HepG2 (cell line): ENCODE measurements around the gene LPIN3. TPM values are rescaled to one million over a fixed set of nuclear protein-coding genes. Genes with fewer than 3 reads are reported as not detected.

Experiments used
- DR1 ChIP-seq: sonication (generic); formaldehyde crosslinking; IDR thresholded peaks from 2 replicates; pipeline ENCODE4 v1.8.0; 2021; ENCODE audit warnings: mild to moderate bottlenecking, missing genetic modification reagents, inconsistent platforms
- EZH2 ChIP-seq: conservative IDR thresholded peaks from 2 replicates; pipeline ENCODE4 v1.6.1; 2012; ENCODE audit warnings: mild to moderate bottlenecking, low read depth, low read length, moderate library complexity
- GPN1 ChIP-seq: sonication (generic); formaldehyde crosslinking; IDR thresholded peaks from 2 replicates; pipeline ENCODE4 v1.5.1; 2020; ENCODE audit warnings: missing genetic modification reagents, borderline replicate concordance
- HNF1B ChIP-seq: sonication (generic); formaldehyde crosslinking; IDR thresholded peaks from 2 replicates; pipeline ENCODE4 v1.5.1; 2020; ENCODE audit warnings: mild to moderate bottlenecking, moderate library complexity, missing genetic modification reagents
- KDM1A ChIP-seq: IDR thresholded peaks from 2 replicates; pipeline ENCODE4 v1.6.1; 2016; ENCODE audit warnings: missing compliant biosample characterization
- KDM2A ChIP-seq: sonication (generic); formaldehyde crosslinking; IDR thresholded peaks from 2 replicates; pipeline ENCODE4 v1.4.0; 2020; ENCODE audit warnings: low read depth, missing genetic modification reagents, borderline replicate concordance
- MTF2 ChIP-seq: sonication (generic); formaldehyde crosslinking; IDR thresholded peaks from 2 replicates; pipeline ENCODE4 v1.5.0; 2020; ENCODE audit warnings: missing genetic modification reagents, borderline replicate concordance
- RNF2 ChIP-seq: fragments of 450-650 bp; conservative IDR thresholded peaks from 2 replicates; pipeline ENCODE4 v1.6.1; 2016; ENCODE audit warnings: low read depth
- U2AF1 ChIP-seq: fragments of 200-400 bp; formaldehyde crosslinking; optimal IDR thresholded peaks from 2 replicates; pipeline ENCODE3; 2017; ENCODE audit warnings: mild to moderate bottlenecking, low read depth, low read length
- XRCC5 ChIP-seq: fragments of 200-400 bp; formaldehyde crosslinking; optimal IDR thresholded peaks from 2 replicates; pipeline ENCODE3; 2017; ENCODE audit warnings: mild to moderate bottlenecking, low read length
- ZBTB14 ChIP-seq: sonication (generic); formaldehyde crosslinking; IDR thresholded peaks from 2 replicates; pipeline ENCODE4 v1.4.0; 2020; ENCODE audit warnings: missing genetic modification reagents
- ZNF484 ChIP-seq: sonication (generic); formaldehyde crosslinking; IDR thresholded peaks from 2 replicates; pipeline ENCODE4 v1.5.1; 2020; ENCODE audit warnings: mild to moderate bottlenecking, low read depth, missing genetic modification reagents, borderline replicate concordance
- ZNF614 ChIP-seq: IDR thresholded peaks from 2 replicates; pipeline ENCODE4 v1.6.1; 2018; ENCODE audit warnings: missing biosample characterization, missing genetic modification reagents, inconsistent platforms, borderline replicate concordance
- polyA plus RNA-seq, 8 experiments: library from polyadenylated mRNA; depleted of rRNA in 3 of 8; stranded (reverse) in 7 of 8; unstranded in 1 of 8; fragments of >200 nt; fragmentation: Illumina TruSeq in 4 of 8; extraction: Trizol in 4 of 8; gene quantifications; 2 replicates each; pipeline versions ENCODE4 v1.2.1 to v1.2.3, GENCODE V29; 2011 to 2016; ENCODE audit warnings: low read depth in 4 of 8, missing spikeins in 1 of 8, mixed read lengths in 1 of 8; ENCODE audit not compliant: insufficient read depth in 1 of 8
- total RNA-seq, 5 experiments: library from RNA; depleted of rRNA; stranded (reverse); fragments of >200 nt; fragmentation: Illumina TruSeq; extraction: Trizol; gene quantifications; 2 replicates each; pipeline ENCODE4 v1.2.3, GENCODE V29; 2016; ENCODE audit warnings: low read depth in 1 of 5
- TF ChIP-seq, protein P1 (sequence below): sonication (generic); formaldehyde crosslinking; IDR thresholded peaks from 2 replicates; pipeline ENCODE4 v1.4.0; 2020; ENCODE audit warnings: missing genetic modification reagents
- TF ChIP-seq, protein P2 (sequence below): sonication (generic); formaldehyde crosslinking; IDR thresholded peaks from 2 replicates; pipeline ENCODE4 v1.4.0; 2020; ENCODE audit warnings: mild to moderate bottlenecking, missing genetic modification reagents
- TF ChIP-seq, protein P3 (sequence below): sonication (generic); formaldehyde crosslinking; IDR thresholded peaks from 2 replicates; pipeline ENCODE4 v1.8.0; 2022; ENCODE audit warnings: mild to moderate bottlenecking, missing genetic modification reagents, borderline replicate concordance
- TF ChIP-seq, protein P4 (sequence below): sonication (generic); formaldehyde crosslinking; IDR thresholded peaks from 2 replicates; pipeline ENCODE4 v1.4.0; 2020; ENCODE audit warnings: missing genetic modification reagents, mild to moderate bottlenecking, borderline replicate concordance

LPIN3 gene
- total and polyA plus RNA-seq, 2 of the 13 experiments (the other 11 are each of a cell fraction or from before 2014, with no cell fraction given), result 14.2 to 28.6 TPM

GRCh38 chr20:41365777-41366545 lies 25.3 kb downstream of the LPIN3 start (continued):
- TF ChIP-seq ZNF484 (no peak), KDM1A (CRISPR knock-in tag) (no peak), MTF2 (CRISPR knock-in tag) (0 out of 2 replicates have a peak, but pooled peaks have one; percentile 44), ZNF614 (CRISPR knock-in tag) (no peak), GPN1 (CRISPR knock-in tag) (no peak), EZH2 (peak; percentile 92; the same call in 1 of the 2 replicates), ZBTB14 (CRISPR knock-in tag) (0 out of 2 replicates have a peak, but pooled peaks have one; percentile 11), U2AF1 (no peak), DR1 (no peak), RNF2 (peak; percentile 51), KDM2A (CRISPR knock-in tag) (peak; percentile 50; the same call in 1 of the 2 replicates), XRCC5 (no peak), HNF1B (CRISPR knock-in tag) (no peak)
- TF ChIP-seq, protein P1, sequence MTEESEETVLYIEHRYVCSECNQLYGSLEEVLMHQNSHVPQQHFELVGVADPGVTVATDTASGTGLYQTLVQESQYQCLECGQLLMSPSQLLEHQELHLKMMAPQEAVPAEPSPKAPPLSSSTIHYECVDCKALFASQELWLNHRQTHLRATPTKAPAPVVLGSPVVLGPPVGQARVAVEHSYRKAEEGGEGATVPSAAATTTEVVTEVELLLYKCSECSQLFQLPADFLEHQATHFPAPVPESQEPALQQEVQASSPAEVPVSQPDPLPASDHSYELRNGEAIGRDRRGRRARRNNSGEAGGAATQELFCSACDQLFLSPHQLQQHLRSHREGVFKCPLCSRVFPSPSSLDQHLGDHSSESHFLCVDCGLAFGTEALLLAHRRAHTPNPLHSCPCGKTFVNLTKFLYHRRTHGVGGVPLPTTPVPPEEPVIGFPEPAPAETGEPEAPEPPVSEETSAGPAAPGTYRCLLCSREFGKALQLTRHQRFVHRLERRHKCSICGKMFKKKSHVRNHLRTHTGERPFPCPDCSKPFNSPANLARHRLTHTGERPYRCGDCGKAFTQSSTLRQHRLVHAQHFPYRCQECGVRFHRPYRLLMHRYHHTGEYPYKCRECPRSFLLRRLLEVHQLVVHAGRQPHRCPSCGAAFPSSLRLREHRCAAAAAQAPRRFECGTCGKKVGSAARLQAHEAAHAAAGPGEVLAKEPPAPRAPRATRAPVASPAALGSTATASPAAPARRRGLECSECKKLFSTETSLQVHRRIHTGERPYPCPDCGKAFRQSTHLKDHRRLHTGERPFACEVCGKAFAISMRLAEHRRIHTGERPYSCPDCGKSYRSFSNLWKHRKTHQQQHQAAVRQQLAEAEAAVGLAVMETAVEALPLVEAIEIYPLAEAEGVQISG (CRISPR knock-in tag), result peak; percentile 26; the same call in 1 of the 2 replicates
- TF ChIP-seq, protein P2, sequence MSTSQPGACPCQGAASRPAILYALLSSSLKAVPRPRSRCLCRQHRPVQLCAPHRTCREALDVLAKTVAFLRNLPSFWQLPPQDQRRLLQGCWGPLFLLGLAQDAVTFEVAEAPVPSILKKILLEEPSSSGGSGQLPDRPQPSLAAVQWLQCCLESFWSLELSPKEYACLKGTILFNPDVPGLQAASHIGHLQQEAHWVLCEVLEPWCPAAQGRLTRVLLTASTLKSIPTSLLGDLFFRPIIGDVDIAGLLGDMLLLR (CRISPR knock-in tag), result no peak
- TF ChIP-seq, protein P3, sequence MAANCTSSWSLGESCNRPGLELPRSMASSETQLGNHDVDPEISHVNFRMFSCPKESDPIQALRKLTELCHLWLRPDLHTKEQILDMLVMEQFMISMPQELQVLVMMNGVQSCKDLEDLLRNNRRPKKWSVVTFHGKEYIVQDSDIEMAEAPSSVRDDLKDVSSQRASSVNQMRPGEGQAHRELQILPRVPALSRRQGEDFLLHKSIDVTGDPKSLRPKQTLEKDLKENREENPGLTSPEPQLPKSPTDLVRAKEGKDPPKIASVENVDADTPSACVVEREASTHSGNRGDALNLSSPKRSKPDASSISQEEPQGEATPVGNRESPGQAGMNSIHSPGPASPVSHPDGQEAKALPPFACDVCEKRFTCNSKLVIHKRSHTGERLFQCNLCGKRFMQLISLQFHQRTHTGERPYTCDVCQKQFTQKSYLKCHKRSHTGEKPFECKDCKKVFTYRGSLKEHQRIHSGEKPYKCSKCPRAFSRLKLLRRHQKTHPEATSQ (CRISPR knock-in tag), result no peak
- TF ChIP-seq, protein P4, sequence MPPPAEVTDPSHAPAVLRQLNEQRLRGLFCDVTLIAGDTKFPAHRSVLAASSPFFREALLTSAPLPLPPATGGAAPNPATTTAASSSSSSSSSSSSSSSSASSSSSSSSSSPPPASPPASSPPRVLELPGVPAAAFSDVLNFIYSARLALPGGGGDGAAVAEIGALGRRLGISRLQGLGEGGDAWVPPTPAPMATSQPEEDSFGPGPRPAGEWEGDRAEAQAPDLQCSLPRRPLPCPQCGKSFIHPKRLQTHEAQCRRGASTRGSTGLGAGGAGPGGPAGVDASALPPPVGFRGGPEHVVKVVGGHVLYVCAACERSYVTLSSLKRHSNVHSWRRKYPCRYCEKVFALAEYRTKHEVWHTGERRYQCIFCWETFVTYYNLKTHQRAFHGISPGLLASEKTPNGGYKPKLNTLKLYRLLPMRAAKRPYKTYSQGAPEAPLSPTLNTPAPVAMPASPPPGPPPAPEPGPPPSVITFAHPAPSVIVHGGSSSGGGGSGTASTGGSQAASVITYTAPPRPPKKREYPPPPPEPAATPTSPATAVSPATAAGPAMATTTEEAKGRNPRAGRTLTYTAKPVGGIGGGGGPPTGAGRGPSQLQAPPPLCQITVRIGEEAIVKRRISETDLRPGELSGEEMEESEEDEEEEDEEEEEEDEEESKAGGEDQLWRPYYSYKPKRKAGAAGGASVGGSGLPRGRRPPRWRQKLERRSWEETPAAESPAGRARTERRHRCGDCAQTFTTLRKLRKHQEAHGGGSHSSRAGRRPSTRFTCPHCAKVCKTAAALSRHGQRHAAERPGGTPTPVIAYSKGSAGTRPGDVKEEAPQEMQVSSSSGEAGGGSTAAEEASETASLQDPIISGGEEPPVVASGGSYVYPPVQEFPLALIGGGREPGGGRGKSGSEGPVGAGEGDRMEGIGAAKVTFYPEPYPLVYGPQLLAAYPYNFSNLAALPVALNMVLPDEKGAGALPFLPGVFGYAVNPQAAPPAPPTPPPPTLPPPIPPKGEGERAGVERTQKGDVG (CRISPR knock-in tag), result no peak
